OCI-LY3 (cell line): ENCODE measurements around the gene CCDC136.

Experiments
- H2AFZ ChIP-seq: fragments of 200-600, 300-600 bp; shearing (Covaris generic); 2 replicates; pipeline ENCODE4 v1.6.0; 2014; ENCODE audit warnings: antibody characterized with exemption, low read depth, low read length
- H3K27ac ChIP-seq: fragments of 200-600, 300-600 bp; sonication (generic); 2 replicates; pipeline ENCODE4 v1.5.1; 2014; ENCODE audit warnings: mild to moderate bottlenecking, low read length, moderate library complexity, mixed read lengths
- H3K27me3 ChIP-seq: fragments of 200-600, 300-600 bp; sonication (generic); 2 replicates; pipeline ENCODE4 v1.6.1; 2014; ENCODE audit warnings: low read depth, low read length, mixed read lengths
- H3K36me3 ChIP-seq: fragments of 200-600, 300-600 bp; sonication (generic); replicated peaks from 2 replicates; pipeline ENCODE3; 2014; ENCODE audit warnings: low read depth, low read length, mixed read lengths
- H3K4me1 ChIP-seq: fragments of 300-600, 200-600 bp; sonication (generic); 2 replicates; pipeline ENCODE4 v1.6.1; 2014; ENCODE audit warnings: low read length, mixed read lengths
- H3K4me2 ChIP-seq: fragments of 200-600, 300-600 bp; sonication (generic); 2 replicates; pipeline ENCODE4 v1.6.1; 2014; ENCODE audit warnings: low read length, mixed read lengths
- H3K4me3 ChIP-seq: fragments of 300-600, 200-600 bp; sonication (generic); 2 replicates; pipeline ENCODE4 v1.5.1; 2014; ENCODE audit warnings: antibody characterized with exemption, mild to moderate bottlenecking, low read length, moderate library complexity
- H3K79me2 ChIP-seq: fragments of 300-600, 200-600 bp; shearing (Covaris generic); 2 replicates; pipeline ENCODE4 v1.6.1; 2014; ENCODE audit warnings: mild to moderate bottlenecking, low read length, mixed read lengths
- H3K9ac ChIP-seq: fragments of 300-600, 200-600 bp; shearing (Covaris generic); 2 replicates; pipeline ENCODE4 v1.6.0; 2014; ENCODE audit warnings: mild to moderate bottlenecking, low read length, moderate library complexity
- H3K9me3 ChIP-seq: fragments of 200-600, 300-600 bp; shearing (Covaris generic); 2 replicates; pipeline ENCODE4 v1.6.1; 2014; ENCODE audit warnings: low read length, mixed read lengths; ENCODE audit not compliant: insufficient read depth
- H4K20me1 ChIP-seq: fragments of 200-600, 300-600 bp; sonication (generic); 2 replicates; pipeline ENCODE4 v1.6.1; 2016; ENCODE audit warnings: low read length, mixed read lengths; ENCODE audit not compliant: insufficient read depth
- CTCF ChIP-seq: fragments of 200-600, 300-600 bp; sonication (generic); IDR thresholded peaks from 2 replicates; pipeline ENCODE4 v1.5.1; 2014; ENCODE audit warnings: antibody characterized with exemption, low read length, low read depth
- EZH2phosphoT487 ChIP-seq: fragments of 200-600 bp; shearing (Covaris generic); IDR thresholded peaks from 2 replicates; pipeline ENCODE4 v1.6.1; 2018; ENCODE audit warnings: antibody characterized with exemption, mixed run types, low read depth

The CCDC136 gene

GRCh38 chr7:128812514-128813168, 20.9 kb downstream of the CCDC136 start:
- TF ChIP-seq EZH2phosphoT487: no peak
- TF ChIP-seq CTCF: no peak
- no peak overlapping the region for H3K27ac ChIP-seq
- no peaks in the 10 kb centered on the region for H3K36me3 ChIP-seq
- no peaks in the 10 kb centered on the region for H3K79me2 ChIP-seq
- H3K4me2 ChIP-seq: no peak overlapping the region
- no peaks in the 10 kb centered on the region for H3K9me3 ChIP-seq
- H3K4me1 ChIP-seq: no peaks in the 10 kb centered on the region
- H4K20me1 ChIP-seq: no peaks in the 10 kb centered on the region
- no peak overlapping the region for H3K4me3 ChIP-seq
- H3K27me3 ChIP-seq: no peaks in the 10 kb centered on the region; the same call in 1 of the 2 replicates
- no peak overlapping the region for H2AFZ ChIP-seq
- no peak overlapping the region for H3K9ac ChIP-seq

- no peak overlapping the region for H2AFZ ChIP-seq
- H3K4me1 ChIP-seq: no peaks in the 10 kb centered on the region
- no peaks in the 10 kb centered on the region for H3K36me3 ChIP-seq
- H3K9me3 ChIP-seq: no peaks in the 10 kb centered on the region
- peaks cover 12% of the 10 kb centered on the region; the same call in 1 of the 2 replicates for H3K27me3 ChIP-seq
- no peak overlapping the region for H3K4me3 ChIP-seq
- no peak overlapping the region for H3K4me2 ChIP-seq
- no peak for TF ChIP-seq CTCF
- TF ChIP-seq EZH2phosphoT487: no peak
- H3K27ac ChIP-seq: no peak overlapping the region
- H4K20me1 ChIP-seq: no peaks in the 10 kb centered on the region
- H3K9ac ChIP-seq: no peak overlapping the region
- H3K79me2 ChIP-seq: no peaks in the 10 kb centered on the region
Measured at GRCh38 chr7:128814499-128814898, 22.7 kb downstream of the CCDC136 start.

- no peaks in the 10 kb centered on the region for H4K20me1 ChIP-seq
Measured at GRCh38 chr7:128815289-128815942, 23.6 kb downstream of the CCDC136 start.

More at GRCh38 chr7:128815289-128815942, 23.6 kb downstream of the CCDC136 start:
- no peak overlapping the region for H3K27ac ChIP-seq
- no peaks in the 10 kb centered on the region for H3K9me3 ChIP-seq
- H3K4me2 ChIP-seq: no peak overlapping the region
- no peak overlapping the region for H3K4me3 ChIP-seq
- no peaks in the 10 kb centered on the region for H3K79me2 ChIP-seq
- no peak overlapping the region for H3K9ac ChIP-seq
- no peak for TF ChIP-seq EZH2phosphoT487
- TF ChIP-seq CTCF: no peak
- H3K36me3 ChIP-seq: no peaks in the 10 kb centered on the region
- 0 out of 2 replicates have a peak, but pooled peaks cover 4% of the 10 kb centered on the region for H3K4me1 ChIP-seq
- H2AFZ ChIP-seq: no peak overlapping the region
- peaks cover 12% of the 10 kb centered on the region; the same call in 1 of the 2 replicates for H3K27me3 ChIP-seq
